Measurements from ENCODE around the gene POTED.
"Not testable (repeated sequence)": the region's sequence is repeated elsewhere in the genome, so short reads cannot be mapped to it uniquely, and the experiment has no call there.

The POTED gene

GRCh38 chr21:13609477-13609876 lies at the start of gene POTED:
POTED (plus strand) TSS chr21:13609777; CDS start chr21:13610229, 452 bp downstream.
- not testable (repeated sequence) for DNase-seq

- DNase-seq: not testable (repeated sequence)
Measured at GRCh38 chr21:13650101-13650500, 40.5 kb downstream of the POTED start.

- DNase-seq: not testable (repeated sequence)
Measured at GRCh38 chr21:13651746-13652145, 42.2 kb downstream of the POTED start.
